Embryonic facial prominence (tissue), 1 donor: ENCODE data around the gene GYG1.

Experiments used
- DNase-seq: peaks from one replicate; pipeline ENCODE4 v3.0.0-alpha.2; 2016; ENCODE audit errors: extremely low spot score

The GYG1 gene

GRCh38 chr3:148991219-148992026 lies at the start of gene GYG1:
Gene GYG1, plus strand, starts transcription at chr3:148991540. Its CDS starts 101 bp downstream, at chr3:148991641.
- no peak for DNase-seq

- peak; percentile 65 for DNase-seq
Measured at GRCh38 chr3:148943506-148944205, 47.7 kb upstream of the GYG1 start.

- no peak for DNase-seq
Measured at GRCh38 chr3:148945116-148945515, 46.2 kb upstream of the GYG1 start.

GRCh38 chr3:148948913-148949657 lies 42.3 kb upstream of the GYG1 start:
- no peak for DNase-seq

- DNase-seq, result no peak
Measured at GRCh38 chr3:148950806-148951205, 40.5 kb upstream of the GYG1 start.

- no peak for DNase-seq
Measured at GRCh38 chr3:148951599-148952361, 39.6 kb upstream of the GYG1 start.

GRCh38 chr3:148953094-148953493 lies 38.2 kb upstream of the GYG1 start:
- DNase-seq, result no peak

- no peak for DNase-seq
Measured at GRCh38 chr3:148954981-148955380, 36.4 kb upstream of the GYG1 start.

- DNase-seq, result peak; percentile 49
Measured at GRCh38 chr3:148955544-148956346, 35.6 kb upstream of the GYG1 start.

- no peak for DNase-seq
Measured at GRCh38 chr3:148957586-148957985, 33.8 kb upstream of the GYG1 start.

- no peak for DNase-seq
Measured at GRCh38 chr3:148958696-148959095, 32.6 kb upstream of the GYG1 start.

- DNase-seq, result no peak
Measured at GRCh38 chr3:148962513-148962912, 28.8 kb upstream of the GYG1 start.

- DNase-seq, result no peak
Measured at GRCh38 chr3:148964809-148965208, 26.5 kb upstream of the GYG1 start.

- DNase-seq, result no peak
Measured at GRCh38 chr3:148968321-148968720, 23.0 kb upstream of the GYG1 start.

- DNase-seq, result no peak
Measured at GRCh38 chr3:148970271-148970670, 21.1 kb upstream of the GYG1 start.

GRCh38 chr3:148971401-148972163 lies 19.8 kb upstream of the GYG1 start:
- DNase-seq, result no peak

- no peak for DNase-seq
Measured at GRCh38 chr3:148974726-148975125, 16.6 kb upstream of the GYG1 start.

GRCh38 chr3:148975248-148975647 lies 16.1 kb upstream of the GYG1 start:
- DNase-seq, result no peak

GRCh38 chr3:148975696-148976095 lies 15.6 kb upstream of the GYG1 start:
- DNase-seq, result no peak

GRCh38 chr3:148981273-148981672 lies 10.1 kb upstream of the GYG1 start:
- DNase-seq, result no peak
